NCI-H446 (cell line): ENCODE data around the gene PROS1.
A peak's percentile ranks its signal among the peaks of the same experiment; 100 is the strongest.
"Not testable (repeated sequence)": the region's sequence is repeated elsewhere in the genome, so short reads cannot be mapped to it uniquely, and the experiment has no call there.

Experiments used
- DNase-seq, 2 experiments: peaks; one replicate each; lab custom pipeline; 2025; lab: John Stamatoyannopoulos, UW

PROS1 gene

DNA sequence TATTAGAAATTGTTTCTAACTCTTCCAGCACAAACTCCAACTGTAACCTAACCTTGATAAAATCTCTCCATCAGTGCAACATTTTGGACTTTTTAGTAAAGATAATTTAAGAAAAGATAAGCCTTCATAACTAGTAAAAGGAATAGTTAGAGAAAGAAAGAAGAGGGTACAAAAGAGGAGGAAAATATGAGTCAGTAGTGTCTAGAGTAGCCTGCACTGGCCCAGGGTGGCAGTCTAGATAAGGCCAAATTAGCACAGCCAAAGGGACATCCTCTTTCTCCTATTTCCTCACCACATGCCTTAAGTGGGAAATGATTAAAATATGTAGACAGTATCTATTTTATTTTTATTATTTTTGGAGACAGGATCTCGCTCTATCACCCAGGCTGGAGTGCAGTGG lies 3.7 kb downstream of the PROS1 start:
- DNase-seq: no peak

DNA sequence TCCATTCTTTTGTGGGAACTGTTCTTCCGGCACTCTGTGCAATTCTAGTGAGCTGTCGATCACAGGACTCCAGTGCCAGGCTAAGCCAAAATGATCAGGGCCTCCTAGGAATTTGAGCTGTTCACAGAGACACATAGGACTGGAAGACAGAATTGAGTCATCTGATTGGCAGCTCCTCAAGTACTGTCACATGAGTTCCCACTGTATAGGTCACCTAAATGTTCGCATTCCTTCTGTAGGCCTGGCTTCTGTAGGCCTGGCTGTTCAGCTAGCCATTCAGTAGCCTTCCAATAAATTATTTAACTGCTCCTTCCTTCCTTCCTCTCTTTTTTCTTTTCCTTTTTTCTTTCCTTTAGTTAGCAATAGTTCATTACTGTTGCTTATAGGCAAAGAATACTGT lies 4.3 kb downstream of the PROS1 start:
- peak in 1 of 2 experiments; percentile 14 for DNase-seq

DNA sequence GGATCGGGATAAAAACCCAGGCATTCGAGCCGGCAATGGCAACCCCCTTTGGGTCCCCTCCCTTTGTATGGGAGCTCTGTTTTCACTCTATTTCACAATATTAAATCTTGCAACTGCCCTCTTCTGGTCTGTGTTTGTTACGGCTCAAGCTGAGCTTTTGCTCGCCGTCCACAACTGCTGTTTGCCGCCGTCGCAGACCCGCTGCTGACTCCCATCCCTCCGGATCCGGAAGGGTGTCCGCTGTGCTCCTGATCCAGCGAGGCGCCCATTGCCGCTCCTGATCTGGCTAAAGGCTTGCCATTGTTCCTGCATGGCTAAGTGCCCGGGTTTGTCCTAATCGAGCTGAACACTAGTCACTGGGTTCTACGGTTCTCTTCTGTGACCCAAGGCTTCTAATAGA lies 8.6 kb downstream of the PROS1 start:
- not testable (repeated sequence) for DNase-seq

DNA sequence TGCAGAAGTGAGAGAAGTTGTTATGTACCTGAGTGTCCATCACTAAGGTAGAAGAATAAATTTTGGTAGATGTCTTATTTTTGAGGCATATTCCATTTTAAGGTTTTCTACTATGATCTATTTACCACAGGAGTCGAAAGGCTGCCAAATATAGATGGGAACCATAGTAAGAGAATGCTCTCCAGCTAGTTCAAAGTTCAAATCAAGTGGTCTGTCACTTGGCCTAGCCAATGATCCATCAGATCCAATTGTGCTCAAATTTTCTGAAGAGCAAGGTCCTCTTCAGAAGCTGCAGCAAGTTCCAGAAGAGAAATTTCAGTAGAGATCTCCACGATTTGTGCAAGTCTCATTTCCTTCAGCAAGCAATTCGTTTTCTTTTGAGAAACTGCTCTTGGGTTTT lies 10.9 kb downstream of the PROS1 start:
- DNase-seq: no peak

DNA sequence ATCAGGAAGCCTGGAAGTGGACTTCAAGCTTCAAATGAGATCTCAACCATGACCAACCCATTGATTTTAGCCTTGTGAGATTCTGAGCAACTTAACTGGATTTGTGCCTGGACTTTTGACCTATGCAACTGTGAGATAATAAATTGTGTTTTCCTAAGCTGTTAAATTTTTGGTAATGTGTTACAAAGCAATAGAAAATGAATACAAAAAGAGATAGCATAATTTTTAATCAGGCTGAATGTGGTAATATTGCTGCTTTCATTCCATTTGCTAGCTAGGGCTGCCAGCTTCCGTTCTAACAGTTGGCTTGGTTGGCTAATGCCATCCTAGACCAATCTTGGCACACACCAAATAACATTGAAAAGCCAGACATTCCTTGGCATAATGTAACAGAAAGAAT lies 12.2 kb downstream of the PROS1 start:
- DNase-seq: peak in 1 of 2 experiments; percentile 24

DNA sequence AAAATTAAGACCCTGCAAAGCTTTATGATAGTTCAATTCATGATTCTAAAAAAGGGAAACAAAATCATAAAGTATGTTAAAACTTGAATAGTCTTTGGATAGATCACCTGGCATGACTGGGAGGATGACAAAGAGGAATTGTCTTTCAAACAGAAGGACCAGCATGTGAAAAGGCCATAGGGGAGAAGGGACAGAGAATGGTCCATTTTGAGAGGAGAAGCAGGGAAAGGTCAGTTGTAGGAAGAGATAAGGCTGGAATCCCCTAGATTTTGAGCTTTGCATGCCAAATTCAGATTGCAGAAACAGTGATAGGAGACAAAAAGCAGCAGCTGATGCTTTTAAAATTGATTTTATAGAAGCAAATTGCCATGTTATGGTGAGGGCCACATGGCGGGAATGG lies 12.7 kb downstream of the PROS1 start:
- DNase-seq: no peak

DNA sequence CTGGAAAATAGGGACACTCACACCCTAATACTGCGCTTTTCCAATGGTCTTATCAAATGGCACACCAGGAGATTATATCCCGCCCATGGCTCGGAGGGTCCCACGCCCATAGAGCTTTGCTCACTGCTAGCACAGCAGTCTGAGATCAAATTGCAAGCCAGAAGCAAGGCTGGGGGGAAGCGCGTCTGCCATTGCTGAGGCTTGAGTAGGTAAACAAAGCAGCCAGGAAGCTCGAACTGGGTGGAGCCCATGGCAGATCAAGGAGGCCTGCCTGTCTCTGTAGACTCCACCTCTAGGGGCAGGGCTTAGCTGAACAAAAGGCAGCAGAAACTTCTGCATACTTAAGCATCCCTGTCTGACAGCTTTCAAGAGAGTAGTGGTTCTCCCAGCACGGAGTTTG lies 23.7 kb downstream of the PROS1 start:
- peak in 1 of 2 experiments; percentile 5 for DNase-seq

DNA sequence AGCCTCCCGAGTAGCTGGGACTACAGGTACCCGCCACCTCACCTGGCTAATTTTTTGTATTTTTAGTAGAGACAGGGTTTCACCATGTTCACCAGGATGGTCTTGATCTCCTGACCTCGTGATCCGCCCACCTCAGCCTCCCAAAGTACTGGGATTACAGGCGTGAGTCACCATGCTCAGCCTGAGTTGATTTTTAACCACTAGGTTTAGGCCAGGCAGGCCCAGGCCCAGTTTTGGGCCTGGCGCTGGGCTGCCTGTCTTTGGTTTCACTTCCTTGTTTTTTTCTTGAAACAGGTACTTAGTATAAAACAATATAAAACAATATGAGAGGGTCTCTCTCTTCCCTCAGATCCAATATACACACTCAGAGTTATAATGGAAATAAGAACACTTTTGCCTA lies 36.2 kb downstream of the PROS1 start:
- not testable (repeated sequence) for DNase-seq

DNA sequence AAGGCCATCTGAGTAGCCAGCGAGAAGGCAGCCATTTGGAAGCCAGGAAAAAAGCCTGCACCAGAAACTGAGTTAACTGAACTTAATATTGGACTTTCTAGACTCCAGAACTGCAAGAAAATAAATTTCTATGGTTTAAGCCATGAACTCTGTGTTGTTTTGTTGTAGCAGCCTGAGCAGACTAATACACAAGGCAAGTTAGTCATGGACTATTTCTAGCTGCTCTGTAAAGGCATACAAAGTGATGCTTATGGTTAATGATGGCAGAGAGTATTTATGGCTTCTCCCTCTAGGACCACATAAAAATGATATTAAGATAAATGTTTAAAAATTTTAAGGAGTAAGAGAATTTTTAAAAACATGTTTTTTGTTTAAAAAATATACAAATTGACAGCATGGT lies 37.1 kb downstream of the PROS1 start:
- no peak for DNase-seq

DNA sequence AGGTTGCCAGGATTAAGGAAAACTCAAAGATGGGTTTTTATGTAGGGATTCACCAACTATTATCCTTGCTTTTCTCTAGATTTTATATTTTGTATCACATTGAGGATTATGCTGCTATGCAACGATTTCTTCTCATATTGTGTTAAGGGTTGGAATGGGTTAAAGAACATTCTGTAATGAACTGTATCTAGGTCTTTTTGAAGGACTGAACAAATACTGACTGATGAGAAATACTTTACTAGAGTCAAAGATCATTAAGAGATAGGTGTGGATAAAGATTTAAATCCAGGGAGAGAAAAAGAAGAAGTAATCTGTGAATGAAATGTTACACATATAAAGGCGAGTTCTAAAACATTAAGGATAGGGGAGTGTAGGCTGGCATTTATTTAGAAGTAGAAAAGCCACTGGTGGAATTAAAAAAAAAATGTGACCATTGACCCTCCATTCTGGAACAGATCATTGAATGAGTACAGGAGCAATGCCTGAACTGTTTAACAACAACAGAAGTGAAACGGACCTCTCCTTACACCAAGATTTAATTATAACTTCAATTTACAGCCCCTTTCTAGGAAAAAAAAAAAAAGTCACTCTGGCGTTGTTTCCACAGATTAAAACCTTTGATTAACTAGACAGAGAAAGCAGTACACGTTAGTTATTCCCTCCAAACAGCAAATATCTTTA lies 39.2 kb downstream of the PROS1 start:
- DNase-seq: no peak

DNA sequence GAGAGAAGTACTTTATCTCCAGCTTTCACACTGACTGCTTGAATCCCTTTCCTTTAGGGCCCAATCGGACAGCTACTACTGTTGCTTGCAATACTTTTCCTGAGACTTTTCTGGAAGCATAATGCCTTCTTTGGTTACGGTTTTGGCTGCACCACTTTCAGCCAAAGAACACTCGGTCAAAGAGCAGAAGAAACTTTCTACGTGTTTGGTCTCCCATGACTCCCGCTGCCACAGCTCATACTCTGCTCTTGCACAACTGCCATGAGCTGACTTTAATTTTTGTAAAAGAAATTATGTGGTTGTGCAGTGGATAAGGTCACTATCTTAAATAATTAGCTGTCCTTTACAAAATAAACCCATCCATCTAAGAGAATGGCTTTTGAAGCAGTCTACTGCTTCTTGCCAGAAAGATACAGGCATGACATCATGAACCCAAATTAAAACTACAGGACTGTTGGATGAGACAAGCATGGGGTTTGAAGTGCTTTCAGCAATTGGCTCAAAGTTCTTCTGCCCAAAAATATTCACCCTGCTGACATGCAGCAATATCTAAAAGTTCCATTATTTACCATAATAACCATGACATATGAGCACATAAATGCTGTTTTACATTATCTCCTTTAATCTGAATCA lies 42.0 kb downstream of the PROS1 start:
- DNase-seq: no peak

DNA sequence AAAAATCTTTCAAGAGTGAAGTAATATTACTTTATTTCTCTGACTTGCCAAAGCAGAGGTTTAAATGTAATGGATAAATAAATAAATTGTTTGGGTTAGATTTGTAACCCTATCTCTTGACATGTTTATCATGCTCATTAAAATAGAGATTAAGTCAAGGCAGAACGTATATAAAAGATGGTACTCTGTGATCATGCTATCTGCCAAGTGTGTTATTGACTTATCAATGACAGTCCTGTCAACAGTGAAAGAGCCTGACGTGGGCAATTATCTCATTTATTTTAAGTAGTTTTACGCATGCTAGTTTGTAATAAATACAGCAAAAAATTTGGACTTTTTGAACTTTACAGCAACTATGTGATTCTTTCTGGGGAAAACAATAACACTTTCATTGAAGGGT lies 43.7 kb downstream of the PROS1 start:
- no peak for DNase-seq

DNA sequence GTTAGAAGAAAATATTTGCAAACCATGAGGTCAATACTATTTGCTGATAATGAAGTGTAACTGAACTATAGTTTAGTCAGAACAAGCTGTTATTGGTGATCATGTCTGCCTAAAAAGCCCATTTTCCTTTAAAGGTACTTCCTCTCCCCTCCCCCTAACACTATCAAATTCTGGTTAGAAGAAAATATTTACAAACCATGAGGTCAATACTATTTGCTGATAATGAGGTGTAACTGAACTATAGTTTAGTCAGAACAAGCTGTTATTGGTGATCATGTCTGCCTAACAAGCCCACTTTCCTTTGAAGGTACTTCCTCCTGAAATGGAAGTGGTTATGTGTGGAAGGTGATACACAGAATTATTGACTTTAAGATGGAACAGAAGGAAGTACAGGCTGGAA lies 46.9 kb downstream of the PROS1 start:
- no peak for DNase-seq

DNA sequence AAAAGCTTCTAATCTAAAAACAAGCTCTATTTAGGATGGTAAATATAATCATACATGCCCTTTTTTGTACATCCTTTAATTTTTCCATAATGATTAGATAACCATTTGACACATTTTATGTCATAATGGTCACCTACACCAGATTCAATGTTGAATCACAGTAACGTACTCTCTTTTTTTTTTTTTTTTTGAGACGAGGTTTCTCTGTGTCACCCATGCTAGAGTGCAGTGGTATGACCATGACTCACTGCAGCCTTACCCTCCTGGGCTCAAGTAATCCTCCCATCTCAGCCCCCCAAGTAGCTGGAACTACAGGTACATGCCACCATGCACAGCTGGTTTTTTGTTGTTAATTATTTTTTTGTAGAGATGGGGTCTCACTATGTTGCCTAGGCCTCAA lies 49.2 kb downstream of the PROS1 start:
- DNase-seq: no peak

DNA sequence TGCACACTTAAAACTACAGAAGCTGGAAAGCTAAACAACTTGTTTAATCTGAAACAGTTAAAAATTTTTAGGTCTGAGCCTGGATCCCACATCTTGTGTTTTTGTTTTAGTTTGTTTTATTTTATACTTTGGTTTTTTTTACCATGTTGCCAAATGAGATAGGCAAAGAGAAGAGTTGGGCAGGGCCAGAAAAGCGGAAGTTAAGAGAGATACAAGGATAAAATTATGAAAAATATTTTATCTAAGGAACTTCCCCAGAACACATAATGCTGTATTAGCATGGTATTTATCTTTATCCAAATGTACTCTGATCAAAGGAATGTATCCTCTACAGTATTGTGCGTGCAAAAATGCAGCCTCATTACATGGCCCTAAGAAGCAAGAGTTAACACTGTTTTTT lies 50.7 kb downstream of the PROS1 start:
- DNase-seq: no peak

DNA sequence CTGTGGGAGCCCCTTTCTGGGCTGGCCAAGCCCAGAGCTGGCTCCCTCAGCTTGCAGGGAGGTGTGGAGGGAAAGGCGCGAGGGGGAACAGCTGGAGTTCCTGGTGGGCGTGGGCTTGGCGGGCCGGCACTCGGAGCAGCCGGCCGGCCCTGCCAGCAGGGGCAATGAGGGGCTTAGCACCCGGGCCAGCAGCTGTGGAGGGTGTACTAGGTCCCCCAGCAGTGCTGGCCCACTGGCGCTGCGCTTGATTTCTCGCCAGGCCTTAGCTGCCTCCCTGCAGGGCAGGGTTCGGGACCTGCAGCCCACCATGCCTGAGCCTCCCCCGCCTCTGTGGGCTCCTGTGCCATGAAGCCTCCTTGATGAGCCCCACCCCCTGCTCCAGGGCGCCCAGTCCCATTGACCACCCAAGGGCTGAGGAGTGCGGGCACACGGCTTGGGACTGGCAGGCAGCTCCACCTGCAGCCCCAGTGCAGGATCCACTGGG lies 56.1 kb downstream of the PROS1 start:
- DNase-seq: not testable (repeated sequence)

DNA sequence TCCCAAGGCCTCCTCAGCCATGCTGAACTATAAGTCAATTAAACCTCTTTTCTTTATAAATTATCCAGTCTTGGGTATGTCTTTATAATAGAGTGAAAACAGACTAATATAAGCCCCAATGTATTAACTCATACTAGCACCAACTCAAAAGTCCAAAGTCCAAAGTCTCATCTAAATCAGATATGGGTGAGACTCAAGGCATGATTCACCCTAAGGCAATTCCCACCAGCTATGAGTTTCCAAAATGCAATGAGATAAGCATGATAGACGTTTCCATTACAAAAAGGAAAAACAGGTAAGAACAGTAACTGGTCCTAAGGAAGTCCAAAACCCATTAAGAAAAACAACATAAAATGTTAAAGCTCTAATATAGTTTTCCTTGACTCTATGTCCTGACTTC lies 60.1 kb downstream of the PROS1 start:
- DNase-seq: not testable (repeated sequence)

DNA sequence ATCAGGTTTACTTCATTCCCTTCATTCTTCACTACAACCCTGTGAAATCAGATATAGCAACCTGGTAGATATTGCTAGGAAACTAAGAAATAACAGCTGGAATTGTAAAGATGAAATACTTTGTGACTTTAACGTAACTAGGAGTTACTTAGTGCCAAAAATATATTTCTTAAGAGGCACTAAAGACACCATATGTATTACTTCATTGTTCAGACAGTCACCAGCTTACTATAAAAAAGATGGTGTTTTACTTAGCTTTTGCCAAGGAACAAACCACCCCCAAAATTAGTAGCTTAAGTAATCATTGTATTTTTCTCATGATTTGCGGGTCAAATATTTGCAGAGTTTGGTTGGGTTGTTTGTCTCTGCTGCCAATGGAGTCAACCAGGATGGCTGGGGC lies 62.5 kb downstream of the PROS1 start:
- no peak for DNase-seq

DNA sequence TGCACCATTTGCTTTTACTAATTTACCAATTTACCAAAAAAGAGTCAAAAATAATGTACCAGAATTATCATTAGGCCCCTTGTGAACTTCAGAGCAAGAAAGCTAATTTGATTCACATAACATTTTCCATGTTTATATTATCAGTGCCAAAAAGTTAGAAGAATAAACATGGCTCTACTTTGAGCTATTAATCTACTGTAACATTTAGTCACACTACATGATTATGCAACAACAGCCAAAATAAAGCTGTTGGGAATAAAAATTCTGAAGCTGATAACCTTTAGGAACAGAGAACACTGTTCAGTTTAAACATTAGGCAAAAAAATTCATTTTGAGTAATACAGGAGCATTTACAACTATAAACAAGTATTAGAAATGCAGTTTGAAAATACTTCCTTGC lies 63.6 kb downstream of the PROS1 start:
- DNase-seq: no peak

DNA sequence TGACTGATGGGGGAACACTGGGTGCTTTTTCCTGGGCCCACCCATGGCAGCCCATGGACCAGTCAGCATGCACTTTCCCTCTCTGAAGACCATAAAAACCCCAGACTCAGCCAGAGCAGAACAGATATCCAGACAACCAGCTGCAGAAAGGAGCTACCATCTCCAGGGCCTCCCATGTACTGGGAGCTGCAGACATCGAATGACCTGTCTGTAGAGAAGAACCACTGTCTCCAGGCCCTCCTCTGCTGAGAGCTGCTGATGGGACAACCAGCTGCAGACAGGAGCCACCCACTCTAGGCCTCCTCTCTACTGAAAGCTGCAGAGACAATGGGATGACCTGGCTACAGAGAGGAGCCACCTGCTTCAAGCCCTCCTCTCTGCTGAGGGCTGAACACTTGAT lies 66.6 kb downstream of the PROS1 start:
- no peak for DNase-seq

DNA sequence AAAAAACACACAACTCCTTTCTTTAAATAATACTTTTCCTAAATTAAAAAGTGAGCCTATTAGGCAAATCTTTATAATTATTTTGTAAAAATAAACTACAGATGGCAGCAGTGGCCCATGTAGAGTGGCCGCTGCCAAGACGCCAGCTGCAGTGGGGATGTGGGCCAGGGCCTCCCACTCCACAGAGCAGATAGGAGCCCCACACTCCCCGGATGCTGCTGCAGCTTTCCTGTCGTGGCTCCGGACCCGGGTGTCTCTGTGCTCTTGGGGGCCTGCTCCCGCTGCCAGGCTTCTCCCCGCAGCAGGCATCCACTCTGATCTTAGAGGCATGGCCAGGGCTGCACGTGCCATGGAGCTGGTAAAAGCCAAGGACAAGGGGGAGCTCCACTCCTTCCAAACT lies 67.5 kb downstream of the PROS1 start:
- DNase-seq: peak in 1 of 2 experiments; percentile 49

DNA sequence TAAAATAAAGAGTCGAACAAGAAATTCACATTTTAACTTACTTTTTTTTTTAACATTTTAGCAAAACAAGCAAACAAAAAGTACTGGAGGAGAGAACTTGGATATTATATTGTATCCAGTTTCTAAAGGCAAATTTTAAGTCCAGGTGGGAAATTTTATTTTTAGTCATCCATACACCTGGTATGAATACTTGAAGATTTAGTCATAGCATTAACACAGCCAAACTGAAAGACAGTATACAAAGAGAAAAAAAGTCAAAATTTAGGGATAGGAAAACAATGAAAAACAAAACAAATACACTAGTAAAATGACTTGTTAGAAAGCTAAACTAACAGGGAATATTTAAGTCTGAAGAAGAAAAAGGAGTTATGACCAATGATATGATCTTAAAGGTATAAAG lies 69.1 kb downstream of the PROS1 start:
- no peak for DNase-seq

DNA sequence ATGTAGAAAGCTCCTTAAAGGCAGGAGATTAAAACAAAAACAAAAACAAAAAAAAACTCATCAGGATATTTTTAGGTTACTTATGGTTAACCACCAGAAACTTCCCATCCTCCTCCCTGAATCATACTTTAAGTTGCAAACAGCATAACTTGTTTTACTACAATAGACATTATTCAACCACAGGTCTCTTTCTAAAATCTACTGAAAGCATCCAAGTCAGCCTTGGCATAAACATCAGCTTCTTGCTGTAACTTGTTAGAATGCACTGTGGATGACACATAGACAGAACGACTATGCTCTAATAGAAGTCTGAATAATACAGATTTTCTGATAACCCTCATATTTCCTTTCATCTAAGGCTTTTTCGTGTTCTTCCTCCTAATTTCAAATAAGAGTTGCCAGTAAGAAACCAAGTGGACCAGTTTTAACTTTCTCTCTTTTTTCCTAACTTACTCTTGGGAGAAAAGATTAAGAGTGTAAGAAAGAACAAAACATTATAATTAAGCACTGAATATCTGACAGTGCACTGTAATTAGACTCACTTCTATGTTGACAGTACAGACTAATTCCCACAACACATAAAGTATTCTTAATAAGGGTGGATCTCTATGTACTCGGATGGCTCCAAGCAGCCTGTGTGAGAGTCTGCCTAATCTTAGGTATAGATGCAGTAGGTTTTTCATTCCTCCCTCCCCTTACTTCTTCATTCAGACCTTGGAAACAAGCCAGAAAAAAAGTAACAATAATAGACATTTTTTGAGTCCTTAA lies 95.3 kb downstream of the PROS1 start:
- not testable (repeated sequence) for DNase-seq
